CD4-positive, alpha-beta T cell treated with Interleukin-2 at 100 ng/mL for 4 hours (primary cell): Measurements from ENCODE around the gene MYOM3.

Experiments used
- DNase-seq: peaks from one replicate; pipeline ENCODE4 v3.0.0-alpha.2; 2020; ENCODE audit warnings: low spot score

Gene MYOM3

DNA sequence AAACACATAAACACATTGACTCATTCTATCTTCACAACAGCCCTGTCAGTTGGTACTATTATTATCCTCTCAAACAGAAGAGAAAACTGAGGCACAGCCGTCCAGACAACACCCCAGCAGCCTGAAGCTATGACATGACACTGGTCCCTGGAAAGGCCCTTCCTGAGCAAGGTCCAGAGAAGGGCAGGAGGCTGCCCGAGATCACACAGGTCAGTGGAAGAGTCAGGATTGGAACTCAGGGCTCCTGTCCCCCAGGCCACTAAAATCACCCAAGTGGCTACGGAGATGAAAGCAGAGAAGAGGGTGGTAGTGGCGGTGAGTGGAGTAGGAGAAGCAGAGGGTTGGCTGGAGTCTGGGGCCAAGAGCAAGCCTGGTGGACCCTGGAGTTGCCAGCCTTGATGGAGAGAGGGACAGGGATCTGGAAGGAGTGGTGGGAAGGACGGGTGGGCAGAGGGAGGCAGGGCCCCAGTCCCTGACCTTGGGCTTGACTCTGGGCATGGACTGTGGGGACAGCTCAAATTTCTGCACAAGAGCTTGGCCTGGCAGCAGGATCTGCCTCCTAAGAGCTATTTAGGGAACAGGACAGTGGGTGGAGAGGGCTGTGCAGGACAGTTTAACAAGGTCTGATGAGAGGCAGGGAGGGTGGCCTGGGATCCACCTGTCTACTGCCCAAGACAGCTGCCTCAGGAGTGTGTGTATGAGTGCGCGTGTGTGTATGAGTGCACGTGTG, 15.8 kb downstream of the MYOM3 start:
- DNase-seq: no peak

DNA sequence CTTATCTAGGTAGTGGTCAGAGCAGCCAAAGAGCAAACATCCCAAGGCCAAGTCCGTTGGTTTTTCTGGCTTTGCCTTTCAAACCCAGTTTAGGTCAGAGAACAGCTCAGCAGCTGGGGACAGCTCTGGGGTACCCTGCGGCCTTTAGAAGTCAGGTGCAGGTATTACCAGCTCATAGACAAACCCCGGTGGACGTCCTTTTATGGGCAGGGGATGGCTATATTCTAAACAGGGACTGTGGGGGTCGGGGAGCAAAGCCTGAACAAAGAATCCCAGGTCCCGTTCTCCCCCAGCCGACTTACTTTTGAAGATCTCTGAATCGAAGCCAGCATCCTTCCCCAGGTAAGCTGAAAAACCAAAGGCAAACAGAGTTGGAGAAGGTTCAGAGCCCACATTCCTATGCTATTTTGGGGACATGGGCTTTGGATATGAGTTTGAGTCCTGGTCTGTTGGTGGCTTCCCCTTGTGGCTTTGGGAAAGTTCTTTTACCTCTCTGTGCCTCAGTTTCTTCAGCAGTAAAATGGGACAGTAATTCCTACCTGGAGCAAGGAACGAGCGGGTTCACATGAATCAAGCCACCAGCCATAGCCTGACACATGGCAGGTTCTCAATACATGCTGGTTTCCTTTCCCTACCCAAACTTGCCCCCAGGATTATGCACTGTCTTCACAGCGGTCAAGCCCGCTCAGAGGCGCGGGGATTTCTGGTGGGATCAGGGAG, 16.6 kb downstream of the MYOM3 start:
- DNase-seq: no peak

DNA sequence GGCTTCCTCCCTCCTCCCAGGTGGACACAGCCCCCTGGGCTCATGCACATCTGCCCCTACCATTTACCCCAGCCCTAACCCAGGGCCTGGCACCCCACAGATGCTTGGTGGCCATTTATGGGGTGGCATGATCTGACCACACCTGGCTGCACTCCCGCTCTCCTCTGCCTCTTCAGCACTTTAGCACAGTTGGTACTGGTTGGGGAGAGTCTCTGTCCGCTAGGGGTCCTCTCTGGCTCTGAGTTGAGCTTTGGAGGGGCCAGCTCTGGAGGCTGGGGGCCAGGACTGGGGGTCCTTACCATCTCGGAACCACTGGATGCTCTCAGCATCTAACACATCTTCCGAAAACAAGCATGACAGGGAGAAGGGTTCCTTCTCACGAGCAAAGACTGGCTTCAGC, 17.4 kb downstream of the MYOM3 start:
- DNase-seq: no peak

DNA sequence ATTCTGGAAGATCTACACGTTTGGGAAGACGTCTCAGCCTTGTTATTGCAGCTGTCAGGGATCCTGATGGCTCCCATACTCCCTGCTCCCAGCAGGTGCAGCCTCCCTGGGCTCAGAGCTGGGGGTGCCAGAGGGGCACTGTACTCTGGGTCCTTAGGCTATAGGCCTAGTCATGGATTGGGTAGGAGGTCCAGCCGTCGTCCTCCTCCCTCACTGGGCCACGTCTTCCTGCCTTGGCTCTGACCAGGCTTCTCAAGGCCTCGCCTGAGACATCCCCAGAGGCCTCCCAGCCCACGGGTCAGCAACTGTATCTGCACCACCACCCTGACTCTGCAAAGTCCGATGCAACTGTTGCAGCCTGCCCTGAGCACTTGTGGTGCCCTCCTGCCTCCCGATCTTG, 18.2 kb downstream of the MYOM3 start:
- DNase-seq: no peak

GRCh38 chr1:24092979-24093378, 19.0 kb downstream of the MYOM3 start:
- no peak for DNase-seq

GRCh38 chr1:24091971-24092482, 19.9 kb downstream of the MYOM3 start:
- no peak for DNase-seq

- no peak for DNase-seq
Observed at GRCh38 chr1:24090736-24091135, 21.2 kb downstream of the MYOM3 start.

DNA sequence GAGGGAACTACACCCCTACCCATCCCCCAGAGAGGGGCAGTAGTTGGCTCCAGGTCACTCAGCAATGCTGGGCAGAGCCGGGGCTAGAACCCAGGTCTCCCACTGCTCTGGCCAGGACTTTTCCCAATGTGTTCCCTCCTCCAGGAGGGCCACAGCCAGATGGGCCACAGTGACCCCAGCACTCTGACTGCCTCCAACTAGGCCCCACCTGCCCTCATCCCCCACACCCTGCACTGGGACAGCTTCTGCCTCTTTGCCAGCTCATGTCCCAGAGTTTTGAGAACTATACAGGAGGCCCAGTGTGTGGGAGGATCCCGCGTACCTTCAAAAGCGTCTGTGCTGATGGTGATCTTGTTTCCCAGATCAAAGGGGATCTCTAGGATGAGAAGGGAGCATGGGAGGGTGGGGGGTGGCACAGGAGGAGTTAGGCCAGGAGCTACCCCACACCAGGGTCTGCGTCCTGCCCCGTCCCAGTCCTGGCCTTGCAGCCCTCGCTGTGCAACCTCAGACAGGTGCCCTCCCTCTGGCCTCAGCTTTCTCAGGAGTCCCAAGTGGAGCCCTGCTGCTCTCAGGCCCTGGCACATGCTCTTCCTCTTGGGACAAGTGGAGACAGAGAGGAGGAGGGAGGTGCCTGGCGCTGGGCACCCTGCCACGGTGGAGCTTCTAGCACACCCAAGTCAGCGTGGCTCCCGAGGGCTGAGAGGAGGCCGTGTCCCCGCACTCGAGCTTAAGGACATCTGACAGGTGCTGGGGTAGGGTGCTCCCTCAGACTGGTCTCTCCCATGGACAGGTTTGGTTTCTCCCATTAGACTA, 22.0 kb downstream of the MYOM3 start:
- DNase-seq: no peak

- no peak for DNase-seq
Observed at GRCh38 chr1:24089027-24089742, 22.8 kb downstream of the MYOM3 start.

DNA sequence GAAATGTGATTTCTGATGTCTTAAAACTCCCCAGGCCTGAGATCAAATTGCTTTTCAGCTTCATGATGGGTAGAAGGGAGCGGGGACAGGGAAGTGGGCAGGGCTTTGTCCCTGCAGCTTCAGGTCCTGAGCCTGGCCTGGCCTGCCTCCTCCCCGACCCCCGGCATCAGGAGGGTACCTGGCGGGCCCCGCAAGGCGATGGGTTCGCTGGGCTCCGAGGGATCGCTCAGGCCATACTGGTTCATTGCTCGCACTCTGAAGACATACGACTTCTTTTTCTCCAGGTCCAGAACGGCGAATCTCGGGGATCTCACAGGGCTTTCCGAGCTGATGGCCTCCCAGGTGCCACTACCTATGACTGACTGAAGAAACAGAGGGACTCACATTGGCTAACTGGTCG, 25.5 kb downstream of the MYOM3 start:
- DNase-seq: no peak

DNA sequence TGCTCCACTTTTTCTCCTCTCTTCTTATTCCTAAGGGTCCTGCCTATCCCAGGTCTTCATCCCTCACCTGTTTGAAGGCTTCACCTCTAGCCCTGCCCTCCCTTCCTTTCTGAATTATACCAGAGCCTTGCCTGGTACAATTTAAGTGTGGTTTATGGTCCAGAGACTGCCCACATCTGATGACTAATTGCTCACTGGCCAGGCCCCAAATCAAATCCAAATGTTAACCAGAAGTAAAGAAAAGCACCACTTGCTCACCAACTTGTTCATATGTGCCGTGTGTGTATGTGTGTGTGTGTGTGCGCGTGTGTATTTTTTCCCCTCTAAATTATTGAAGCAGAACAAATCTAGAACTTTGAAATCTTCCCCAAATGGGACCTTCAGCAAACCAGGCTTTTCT, 26.4 kb downstream of the MYOM3 start:
- DNase-seq: no peak

- DNase-seq: no peak
Observed at GRCh38 chr1:24085007-24085406, 26.9 kb downstream of the MYOM3 start.

DNA sequence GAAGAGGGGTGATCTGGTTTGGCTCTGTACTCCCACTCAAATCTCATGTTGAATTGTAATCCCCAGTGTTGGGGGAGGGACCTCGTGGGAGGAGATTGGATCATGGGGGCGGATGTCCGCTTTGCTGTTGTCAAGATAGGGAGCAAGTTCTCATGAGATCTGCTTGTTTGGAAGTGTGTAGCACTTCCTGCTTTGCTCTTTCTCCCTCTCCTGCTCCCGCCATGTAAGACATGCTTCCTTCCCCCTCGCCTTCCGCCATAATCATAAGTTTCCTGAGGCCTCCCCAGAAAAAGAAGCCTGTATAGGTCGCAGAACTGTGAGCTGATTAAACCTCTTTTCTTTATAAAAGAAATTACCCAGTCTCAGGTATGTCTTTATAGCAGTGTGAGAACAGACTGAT, 27.9 kb downstream of the MYOM3 start:
- DNase-seq: no peak

- DNase-seq: no peak
Observed at GRCh38 chr1:24082372-24082771, 29.6 kb downstream of the MYOM3 start.

GRCh38 chr1:24081190-24081589, 30.7 kb downstream of the MYOM3 start:
- no peak for DNase-seq

GRCh38 chr1:24080131-24080530, 31.8 kb downstream of the MYOM3 start:
- no peak for DNase-seq

DNA sequence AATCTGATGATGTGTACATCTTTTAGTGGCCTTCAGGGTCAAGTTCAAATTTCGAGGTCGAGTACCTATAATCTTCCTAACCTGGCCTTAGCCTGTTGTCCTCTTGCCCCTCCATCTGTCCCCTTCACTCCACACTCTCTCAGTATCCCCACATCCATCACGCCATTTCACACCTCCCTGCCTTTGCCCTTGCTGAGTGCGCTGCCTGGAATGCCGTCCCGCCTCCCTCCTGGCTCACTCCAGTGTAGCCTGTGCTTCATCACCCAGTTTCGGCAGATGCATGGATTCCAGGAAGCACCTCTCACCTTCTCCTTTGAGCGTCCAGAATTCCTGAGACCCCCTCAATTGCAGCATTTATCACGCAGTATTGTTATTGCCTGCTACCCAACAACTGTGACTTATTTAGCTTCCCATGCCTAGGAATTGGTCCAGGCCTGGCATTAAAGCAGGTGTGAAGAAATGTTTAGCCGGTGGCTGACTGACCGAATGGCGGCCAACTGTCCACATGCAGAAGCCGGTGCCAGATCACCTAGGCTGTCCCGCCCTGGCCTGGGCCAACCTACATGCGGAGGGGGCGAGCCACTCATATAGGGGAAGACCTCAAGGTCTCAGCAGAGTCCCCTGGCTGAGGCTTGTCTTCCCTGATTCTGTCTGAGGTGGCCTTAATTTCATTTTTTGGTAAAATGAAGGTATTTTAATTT, 34.5 kb downstream of the MYOM3 start:
- no peak for DNase-seq

DNA sequence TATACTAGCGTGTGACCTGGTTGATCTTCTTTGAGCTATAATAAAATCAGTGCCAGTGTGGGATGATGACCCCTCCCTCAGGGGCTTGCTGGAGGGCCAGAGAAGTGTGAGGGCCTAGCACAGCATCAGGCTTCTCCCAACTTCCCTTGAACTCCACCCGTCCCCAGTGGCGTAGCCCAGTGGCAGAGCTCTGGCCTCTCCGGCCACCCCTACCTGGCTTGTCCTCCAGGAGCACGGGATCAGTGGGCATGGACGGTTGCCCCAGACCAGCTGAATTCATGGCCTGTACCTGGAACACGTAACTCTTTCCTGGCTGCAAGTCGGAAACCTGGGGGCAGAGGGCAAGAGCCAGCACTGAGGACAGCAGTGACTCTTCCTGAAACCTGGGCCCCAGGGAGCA, 36.0 kb downstream of the MYOM3 start:
- no peak for DNase-seq

DNA sequence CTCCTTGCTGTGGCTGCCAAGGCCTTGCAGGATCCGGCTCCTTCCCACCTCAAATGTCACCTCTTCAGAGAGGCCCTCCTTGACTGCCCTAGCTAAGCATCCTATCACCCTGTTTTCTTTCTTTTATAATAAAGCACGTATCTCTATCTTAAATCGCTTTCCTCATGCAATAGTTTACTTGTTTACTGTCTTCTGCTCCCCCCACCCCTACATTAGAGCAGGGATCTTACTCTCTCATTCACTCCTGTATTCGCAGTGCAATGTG, 36.4 kb downstream of the MYOM3 start:
- DNase-seq: no peak

DNA sequence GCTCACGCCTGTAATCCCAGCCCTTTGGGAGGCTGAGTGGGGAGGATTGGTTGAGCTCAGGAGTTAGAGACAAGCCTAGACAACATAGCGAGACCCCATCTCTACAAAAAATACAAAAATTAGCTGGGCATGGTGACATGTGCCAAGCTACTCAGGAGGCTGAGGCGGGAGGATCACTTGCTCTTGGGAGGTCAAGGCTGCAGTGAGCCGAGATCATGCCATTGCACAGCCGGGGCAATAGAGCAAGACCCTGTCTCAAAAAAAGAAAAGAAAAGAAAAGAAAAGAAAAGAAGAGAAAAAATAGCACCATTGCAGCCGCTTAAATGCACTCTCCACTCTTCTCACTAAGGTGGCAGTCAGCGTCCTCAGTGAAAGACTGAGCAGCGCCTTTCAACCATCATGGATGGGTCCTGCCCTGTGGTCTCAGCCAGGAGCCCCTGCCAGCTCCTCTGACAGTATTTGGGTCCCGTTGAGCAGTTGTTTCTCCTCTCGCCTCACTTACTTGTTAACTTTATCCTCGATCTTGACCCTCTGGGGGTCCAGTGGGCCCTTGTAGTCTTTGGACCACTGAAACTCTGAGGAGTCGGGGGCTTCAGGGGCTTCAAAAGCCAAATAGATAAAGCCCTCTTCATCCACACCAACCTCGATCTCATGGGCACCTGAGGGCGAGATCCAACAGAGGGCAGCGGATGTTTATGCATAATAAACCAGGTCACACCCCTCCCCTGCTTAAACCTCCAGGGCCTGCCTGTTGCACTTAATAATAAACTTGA, 36.9 kb downstream of the MYOM3 start:
- DNase-seq: no peak

DNA sequence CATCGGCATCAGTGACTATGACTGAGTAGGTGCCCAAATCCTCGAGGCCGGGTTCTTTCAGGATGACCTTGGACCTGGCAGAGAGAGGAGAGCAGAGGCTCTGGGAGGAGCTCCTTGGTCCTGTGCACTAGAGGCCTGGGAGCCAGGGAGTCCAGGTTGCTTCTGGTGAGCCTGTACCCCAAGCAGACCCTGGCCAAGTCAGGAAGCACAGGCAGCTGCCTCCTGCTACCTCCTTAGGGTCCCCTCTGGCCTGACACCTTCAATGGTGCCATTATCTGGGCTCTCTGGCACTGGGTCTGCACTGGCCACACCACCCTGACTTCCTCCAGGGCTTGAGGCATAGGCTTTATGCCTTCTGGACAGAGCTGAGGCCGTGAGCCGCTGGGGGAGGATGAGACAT, 37.7 kb downstream of the MYOM3 start:
- no peak for DNase-seq
